ENCODE measurements around the gene VTI1B. TPM values are rescaled to one million over a fixed set of nuclear protein-coding genes. Genes with fewer than 3 reads are reported as not detected.

The VTI1B gene, protein sequence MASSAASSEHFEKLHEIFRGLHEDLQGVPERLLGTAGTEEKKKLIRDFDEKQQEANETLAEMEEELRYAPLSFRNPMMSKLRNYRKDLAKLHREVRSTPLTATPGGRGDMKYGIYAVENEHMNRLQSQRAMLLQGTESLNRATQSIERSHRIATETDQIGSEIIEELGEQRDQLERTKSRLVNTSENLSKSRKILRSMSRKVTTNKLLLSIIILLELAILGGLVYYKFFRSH
- total RNA-seq (2022; extraction: Qiagen RNA extraction) = 79.6 to 91.3 TPM (median 83.4 TPM) in 5 replicates

DNA sequence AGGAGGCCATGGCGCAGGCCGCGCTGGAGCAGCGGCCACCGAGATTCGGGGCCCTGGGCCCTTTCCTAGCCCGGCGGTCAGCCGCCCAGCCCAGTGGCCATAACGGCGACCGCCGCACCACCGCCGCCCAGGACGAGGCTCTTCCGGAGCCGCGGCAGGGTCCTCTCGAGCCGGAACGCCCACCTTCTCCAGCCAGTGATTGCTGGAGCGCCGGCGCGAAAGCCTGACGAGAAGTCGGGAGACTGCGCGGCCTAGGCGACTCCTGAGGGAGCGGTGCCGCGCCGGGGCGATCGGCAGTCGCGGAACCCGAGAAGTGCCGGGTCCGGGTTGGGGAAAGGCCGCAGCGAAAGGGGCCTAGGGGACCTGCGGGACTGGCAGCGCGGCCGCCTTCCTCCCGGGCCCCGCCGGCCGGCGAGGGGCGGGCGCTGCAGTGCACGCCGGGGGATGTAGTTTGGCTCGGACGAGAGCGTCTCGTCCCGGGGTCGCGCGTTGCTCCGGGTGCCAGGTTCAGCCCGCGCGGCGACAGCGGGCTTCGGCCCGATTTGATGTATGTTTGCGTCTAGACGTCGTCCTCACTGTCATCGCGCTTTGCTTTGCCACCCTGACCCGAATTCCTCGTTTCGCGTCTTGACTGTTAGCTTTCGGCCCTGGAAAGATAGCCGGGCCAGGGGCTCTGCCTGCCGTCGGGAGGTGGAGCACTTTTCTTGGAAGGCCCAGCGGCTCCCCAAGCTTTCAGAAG lies at the start of gene VTI1B:
Gene VTI1B, minus strand, starts transcription at position 153 of the 739 bp plus-strand sequence. Its CDS starts 143 bp downstream, at position 10.

DNA sequence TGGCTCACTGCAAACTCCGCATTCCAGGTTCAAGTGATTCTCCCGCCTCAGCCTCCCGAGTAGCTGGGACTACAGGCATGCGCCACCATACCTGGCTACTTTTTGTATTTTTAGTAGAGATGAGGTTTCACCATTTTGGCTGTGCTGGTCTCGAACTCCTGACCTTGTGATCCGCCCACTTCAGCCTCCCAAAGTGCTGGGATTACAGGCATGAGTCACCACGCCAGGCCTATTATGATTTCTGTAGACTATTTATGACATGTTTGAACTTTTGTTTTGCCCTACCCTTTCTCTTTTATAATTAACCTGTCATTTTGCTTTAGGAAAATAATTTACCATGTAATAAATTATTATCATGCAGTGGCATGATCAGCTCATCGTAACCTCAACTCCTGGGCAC lies 27.1 kb upstream of the VTI1B start, which contains the start of gene RDH12:
Gene RDH12, plus strand, starts transcription at position 395 of the 400 bp plus-strand sequence. CDS start 20,757 bp downstream, outside the sequence.

DNA sequence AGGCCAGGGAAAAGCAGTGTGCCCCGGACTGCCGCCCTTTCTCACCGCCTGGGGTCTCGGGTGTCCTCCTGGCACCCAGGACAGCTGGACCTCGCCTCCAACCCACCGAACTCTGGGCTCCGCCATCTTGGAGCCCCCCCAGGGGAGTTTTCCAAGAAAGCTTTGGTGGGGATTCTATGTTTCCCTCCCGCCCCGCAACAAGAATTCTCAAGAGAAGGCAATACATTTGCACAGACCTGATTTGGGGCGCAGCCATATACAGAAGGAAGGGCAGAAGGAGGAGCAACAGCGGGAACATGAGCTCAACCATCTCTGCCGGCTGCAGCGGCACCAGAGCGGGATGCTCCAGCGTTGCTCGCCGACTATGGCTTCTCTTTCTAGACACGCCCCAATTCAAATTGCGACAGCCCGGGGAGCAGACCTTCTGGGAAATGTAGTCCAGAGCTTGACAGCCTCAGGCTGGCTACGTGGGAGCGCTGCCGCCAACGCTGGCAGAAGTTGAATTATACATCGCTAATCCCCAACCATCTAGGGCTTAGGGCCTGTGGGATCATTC lies 21.0 kb upstream of the VTI1B start, which contains the start of gene RDH11:
Gene RDH11, minus strand, starts transcription at position 371 of the 556 bp plus-strand sequence. Its CDS starts 61 bp downstream, at position 310.

DNA sequence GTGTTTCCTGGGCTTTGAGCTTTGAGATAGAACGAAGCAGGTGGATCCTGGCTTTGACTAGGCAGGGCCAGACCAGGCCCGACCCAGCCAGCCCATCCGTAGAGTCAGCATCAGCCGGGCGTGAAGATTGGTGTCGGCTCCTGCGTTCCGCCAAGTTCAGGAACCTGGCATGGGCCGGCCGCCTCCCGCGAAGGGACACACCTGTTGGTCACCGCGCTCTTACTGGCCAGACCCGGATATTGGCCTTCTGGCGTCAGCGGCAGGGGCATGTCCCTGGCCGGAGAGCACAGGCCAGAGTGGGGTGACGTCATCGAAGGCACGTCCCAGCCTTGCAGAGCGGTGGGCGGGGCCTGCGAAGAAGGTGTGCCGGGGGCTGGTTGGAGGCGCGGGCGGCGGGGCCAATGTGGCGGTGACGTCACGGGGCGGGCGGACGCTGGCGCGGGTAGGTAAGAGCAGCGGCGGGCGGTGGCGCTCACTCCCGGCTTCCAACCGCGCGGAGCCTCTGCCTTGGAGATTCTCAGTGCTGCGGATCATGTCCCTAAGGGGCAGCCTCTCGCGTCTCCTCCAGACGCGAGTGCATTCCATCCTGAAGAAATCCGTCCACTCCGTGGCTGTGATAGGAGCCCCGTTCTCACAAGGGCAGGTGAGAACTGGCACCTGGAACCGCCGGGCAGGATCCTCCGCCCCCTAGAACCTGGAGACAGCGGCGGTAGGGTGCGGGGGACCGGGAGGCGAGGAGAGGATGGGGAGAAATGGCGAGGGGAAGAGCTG lies 54.8 kb downstream of the VTI1B start, which contains the start of gene ARG2:
Gene ARG2, plus strand, starts transcription at position 475 of the 771 bp plus-strand sequence. Its CDS starts 58 bp downstream, at position 533.

DNA sequence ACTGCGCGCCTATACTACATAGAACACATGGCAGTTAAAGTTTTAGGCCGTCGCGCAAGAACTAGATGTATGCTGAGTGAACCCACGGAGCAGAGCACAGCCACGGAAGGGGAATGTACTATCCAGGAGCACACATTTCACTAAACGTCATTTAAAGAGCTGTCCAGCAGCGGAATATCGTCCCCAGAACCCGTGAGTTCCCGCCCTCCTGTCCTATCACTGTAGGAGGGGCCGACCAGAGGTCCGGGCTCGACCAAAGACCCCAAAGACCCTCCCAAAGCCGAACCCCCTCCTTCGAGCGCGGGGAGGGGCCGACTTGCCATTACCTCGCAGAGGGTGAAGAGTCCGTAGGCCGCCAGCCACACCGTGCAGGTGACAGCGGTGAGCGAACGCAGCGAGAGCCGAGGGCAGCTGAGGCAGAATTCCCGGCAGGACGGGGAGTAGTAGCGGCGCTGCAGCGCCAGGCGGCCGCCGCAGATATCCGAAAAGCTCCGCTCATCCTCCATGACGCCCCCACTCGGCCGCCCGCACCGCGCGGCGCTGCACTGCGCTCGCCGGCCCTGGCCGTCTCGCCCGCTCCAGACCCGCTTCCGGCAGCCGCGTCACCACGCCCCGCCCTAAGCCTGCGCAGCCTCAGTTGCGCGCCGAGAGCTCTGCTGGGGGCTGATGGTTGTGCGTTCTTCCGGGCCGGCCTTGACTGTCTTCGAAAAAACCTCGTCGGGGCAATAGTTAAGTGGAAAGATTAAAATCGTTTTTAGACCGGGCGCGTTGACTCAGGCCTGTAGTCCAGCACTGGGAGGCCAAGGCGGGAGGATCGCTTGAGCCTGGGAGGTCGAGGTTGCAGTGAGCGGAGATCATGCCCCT lies 74.5 kb downstream of the VTI1B start, which contains the start of gene PIGH:
Gene PIGH, minus strand, starts transcription at position 571 of the 864 bp plus-strand sequence. Its CDS starts 65 bp downstream, at position 506.

Other genes with a start within 250 kb of the VTI1B start
- 0.13 to 0.24 TPM (median 0.21 TPM) in 5 replicates for gene TMEM229B, start 185.9 kb downstream of the VTI1B start, total RNA-seq (2022; extraction: Qiagen RNA extraction)
- gene PLEKHH1, start 141.3 kb downstream of the VTI1B start, total RNA-seq (2022; extraction: Qiagen RNA extraction) = 1.7 to 4.0 TPM (median 2.7 TPM) in 5 replicates
- 14.8 to 19.4 TPM (median 17.3 TPM) in 5 replicates for gene PIGH, start 74.4 kb downstream of the VTI1B start, total RNA-seq (2022; extraction: Qiagen RNA extraction)
- gene ARG2, start 54.7 kb downstream of the VTI1B start, total RNA-seq (2022; extraction: Qiagen RNA extraction) = 1.4 to 2.3 TPM (median 1.8 TPM) in 5 replicates
- gene RDH11, start 21.1 kb upstream of the VTI1B start, total RNA-seq (2022; extraction: Qiagen RNA extraction) = 50.2 to 55.1 TPM (median 52.9 TPM) in 5 replicates
- gene RDH12, start 27.3 kb upstream of the VTI1B start, total RNA-seq (2022; extraction: Qiagen RNA extraction) = 0.08 to 0.11 TPM in 2 of 5 replicates, not detected in the others
- 4.4 to 6.7 TPM (median 6.0 TPM) in 5 replicates for gene ZFYVE26, start 142.0 kb upstream of the VTI1B start, total RNA-seq (2022; extraction: Qiagen RNA extraction)
- gene RAD51B, start 145.1 kb upstream of the VTI1B start, total RNA-seq (2022; extraction: Qiagen RNA extraction) = 4.1 to 4.8 TPM (median 4.4 TPM) in 5 replicates